CD14-positive monocyte (primary cell): ENCODE measurements around the gene ANKRD53. TPM values are rescaled to one million over a fixed set of nuclear protein-coding genes. Genes with fewer than 3 reads are reported as not detected.
A peak's percentile ranks its signal among the peaks of the same experiment; 100 is the strongest.

Experiments used
- DNase-seq, 3 donors: peaks; one replicate each; pipeline ENCODE4 v3.0.0-alpha.2; 2011 to 2022
- H2AFZ ChIP-seq: 2 replicates; pipeline ENCODE4 v1.6.0; 2012; ENCODE audit warnings: mild to moderate bottlenecking, low read depth, low read length, inconsistent platforms; ENCODE audit not compliant: insufficient read depth, poor library complexity, severe bottlenecking
- H3K27ac ChIP-seq, 2 donors: 1 replicate in 1 of 2; 2 replicates in 1 of 2; pipeline ENCODE4 v1.5.1; 2012 to 2013; ENCODE audit warnings: low read length in 2 of 2, control low read depth in 1 of 2, inconsistent platforms in 1 of 2, low read depth in 1 of 2, mild to moderate bottlenecking in 1 of 2
- H3K27me3 ChIP-seq, 2 donors: one replicate each; pipeline versions ENCODE4 v1.6.0 to v1.6.1; 2011 to 2013; ENCODE audit warnings: low read length in 2 of 2; ENCODE audit not compliant: control insufficient read depth in 2 of 2, insufficient read depth in 2 of 2
- H3K36me3 ChIP-seq, 2 donors: replicated peaks in 1 of 2; 1 replicate in 1 of 2; 2 replicates in 1 of 2; pipeline versions ENCODE4 v1.5.1 to v1.6.1; 2012 to 2013; ENCODE audit warnings: low read length in 2 of 2, control low read depth in 1 of 2, inconsistent platforms in 1 of 2, mild to moderate bottlenecking in 1 of 2; ENCODE audit not compliant: insufficient read depth in 2 of 2, control insufficient read depth in 1 of 2
- H3K4me1 ChIP-seq, 2 donors: 1 replicate in 1 of 2; 2 replicates in 1 of 2; pipeline versions ENCODE4 v1.5.1 to v1.6.1; 2012 to 2013; ENCODE audit warnings: low read length in 2 of 2, control low read depth in 1 of 2, inconsistent platforms in 1 of 2, mild to moderate bottlenecking in 1 of 2, moderate library complexity in 1 of 2; ENCODE audit not compliant: insufficient read depth in 2 of 2, control insufficient read depth in 1 of 2
- H3K4me2 ChIP-seq: replicated peaks from 2 replicates; pipeline ENCODE3; 2012; ENCODE audit warnings: low read length, moderate library complexity, mild to moderate bottlenecking; ENCODE audit not compliant: poor library complexity, severe bottlenecking; ENCODE audit errors: extremely low read depth
- H3K4me3 ChIP-seq, 3 experiments: fragments of 200-600 bp in 1 of 3; sonication (generic) in 1 of 3; replicated peaks in 1 of 3; 1 replicate in 2 of 3; 2 replicates in 1 of 3; pipeline ENCODE4 v1.5.1; 2011 to 2013; ENCODE audit warnings: low read length in 3 of 3, mild to moderate bottlenecking in 3 of 3, control low read depth in 2 of 3, low read depth in 2 of 3, inconsistent platforms in 1 of 3, moderate library complexity in 1 of 3
- H3K79me2 ChIP-seq: 2 replicates; pipeline ENCODE4 v1.6.0; 2012; ENCODE audit warnings: mild to moderate bottlenecking, control low read depth, inconsistent platforms, low read length, moderate library complexity; ENCODE audit not compliant: insufficient read depth
- H3K9ac ChIP-seq: 2 replicates; pipeline ENCODE4 v1.6.0; 2017; ENCODE audit warnings: low read length, mild to moderate bottlenecking; ENCODE audit not compliant: insufficient read depth, poor library complexity, severe bottlenecking
- H3K9me3 ChIP-seq, 2 donors: replicated peaks in 1 of 2; 1 replicate in 1 of 2; 2 replicates in 1 of 2; pipeline versions ENCODE4 v1.5.1 to v1.6.1; 2012 to 2013; ENCODE audit warnings: low read length in 2 of 2, control low read depth in 1 of 2; ENCODE audit not compliant: control insufficient read depth in 1 of 2, insufficient read depth in 1 of 2
- H4K20me1 ChIP-seq: 2 replicates; pipeline ENCODE4 v1.6.0; 2012; ENCODE audit warnings: mild to moderate bottlenecking, low read length, control low read depth, moderate library complexity; ENCODE audit not compliant: insufficient read depth
- H3K27ac Mint-ChIP-seq, 7 donors: one replicate each; pipeline ENCODE4 v1.8.0; 2020; ENCODE audit warnings: mild to moderate bottlenecking in 7 of 7, mixed read lengths in 7 of 7, moderate library complexity in 6 of 7, inconsistent platforms in 2 of 7
- H3K27me3 Mint-ChIP-seq, 3 donors: one replicate each; pipeline ENCODE4 v1.8.0; 2021 to 2022; ENCODE audit warnings: low read depth in 3 of 3, mild to moderate bottlenecking in 3 of 3, mixed read lengths in 3 of 3, moderate library complexity in 3 of 3, inconsistent platforms in 1 of 3
- H3K36me3 Mint-ChIP-seq, 2 donors: one replicate each; pipeline ENCODE4 v1.8.0; 2020; ENCODE audit warnings: mixed read lengths in 2 of 2, inconsistent platforms in 1 of 2, mild to moderate bottlenecking in 1 of 2
- H3K4me1 Mint-ChIP-seq: one replicate; pipeline ENCODE4 v1.8.0; 2020; ENCODE audit warnings: mild to moderate bottlenecking, mixed read lengths
- H3K4me3 Mint-ChIP-seq, 2 donors: one replicate each; pipeline ENCODE4 v1.8.0; 2020; ENCODE audit warnings: mild to moderate bottlenecking in 2 of 2, mixed read lengths in 2 of 2, moderate library complexity in 1 of 2
- H3K9me3 Mint-ChIP-seq, 7 donors: one replicate each; pipeline ENCODE4 v1.8.0; 2020 to 2022; ENCODE audit warnings: mixed read lengths in 7 of 7, mild to moderate bottlenecking in 6 of 7, moderate library complexity in 6 of 7, inconsistent platforms in 2 of 7
- CTCF ChIP-seq: fragments of 200-600 bp; IDR thresholded peaks from one replicate; pipeline ENCODE4 v1.8.0; 2022; ENCODE audit warnings: antibody characterized with exemption, mild to moderate bottlenecking
- WGBS: methylation state at CpG from one replicate; pipeline ENCODE4 v1.1.5; 2013; ENCODE audit warnings: missing lambda C conversion rate; ENCODE audit not compliant: insufficient coverage; 5-methylcytosine and 5-hydroxymethylcytosine counted together
- intact Hi-C, 2 donors: fragments of 100-400 bp; cut with micrococcal nuclease; formaldehyde crosslinking; loops; one replicate each; pipeline versions ENCODE4 v1.15.0 to v1.15.1; 2023
- polyA plus RNA-seq, 3 donors: library from polyadenylated mRNA; depleted of rRNA in 1 of 3; unstranded in 2 of 3; stranded (reverse) in 1 of 3; fragments of 300-500 nt in 2 of 3; fragments of >200 nt in 1 of 3; fragmentation: Illumina TruSeq in 2 of 3; gene quantifications; 1 replicate in 2 of 3; 2 replicates in 1 of 3; pipeline ENCODE4 v1.2.3, GENCODE V29; 2012 to 2021

ANKRD53 gene
- polyA plus RNA-seq, 3 donors = 0.12 TPM; not detected in 2

GRCh38 chr2:70991742-70992141 lies 13.3 kb downstream of the ANKRD53 start:
- H3K4me3 ChIP-seq = no peak overlapping the region
- no peak overlapping the region for H3K27ac ChIP-seq
- no peak for DNase-seq
- no peaks in the 10 kb centered on the region for H3K9me3 ChIP-seq
- H2AFZ ChIP-seq = no peak overlapping the region
- intact Hi-C loops = no loop called here
- H3K4me1 Mint-ChIP-seq = peaks cover 29% of the 10 kb centered on the region
- peaks cover 37% of the 10 kb centered on the region for H3K79me2 ChIP-seq
- no peak overlapping the region for H3K4me2 ChIP-seq
- H3K27ac Mint-ChIP-seq = peak overlapping the region in 3 of 7 donors; percentile 10 to 69 (median 63)
- H3K4me1 ChIP-seq = peaks cover 24 to 30% of the 10 kb centered on the region in 2 donors
- H3K36me3 Mint-ChIP-seq = peaks cover 52 to 61% of the 10 kb centered on the region in 2 donors
- peaks cover 51 to 61% of the 10 kb centered on the region in 2 donors for H3K36me3 ChIP-seq
- H4K20me1 ChIP-seq = peaks cover 39% of the 10 kb centered on the region
- no peak overlapping the region for H3K4me3 Mint-ChIP-seq
- H3K9ac ChIP-seq = no peak overlapping the region
- 97% methylated on average over 7 of the region's 9 CpGs for WGBS
- peaks cover 0 to 2% (median 0%) of the 10 kb centered on the region in 3 donors for H3K27me3 Mint-ChIP-seq
- no peaks in the 10 kb centered on the region for H3K9me3 Mint-ChIP-seq
- TF ChIP-seq CTCF = no peak
- no peaks in the 10 kb centered on the region for H3K27me3 ChIP-seq

GRCh38 chr2:70992945-70993853 lies 14.8 kb downstream of the ANKRD53 start:
- Histone ChIP-seq H2AFZ (no peak overlapping the region), H3K4me2 (peak overlapping the region; percentile 96), H4K20me1 (peaks cover 37% of the 10 kb centered on the region), H3K4me3 (peak overlapping the region in 2 of 3 experiments; percentile 79 to 93), H3K27me3 (no peaks in the 10 kb centered on the region), H3K4me1 (peaks cover 24 to 30% of the 10 kb centered on the region in 2 donors), H3K9me3 (no peaks in the 10 kb centered on the region), H3K27ac (peak overlapping the region in 1 of 2 donors; percentile 84), H3K79me2 (peaks cover 37% of the 10 kb centered on the region), H3K36me3 (peaks cover 37 to 47% of the 10 kb centered on the region in 2 donors), H3K9ac (peak overlapping the region; percentile 89)
- peaks cover 0 to 2% (median 0%) of the 10 kb centered on the region in 3 donors for H3K27me3 Mint-ChIP-seq
- H3K4me3 Mint-ChIP-seq = peak overlapping the region; percentile 94 to 100
- no peaks in the 10 kb centered on the region for H3K9me3 Mint-ChIP-seq
- TF ChIP-seq CTCF = no peak
- peak overlapping the region in 5 of 7 donors; percentile 84 to 92 (median 88) for H3K27ac Mint-ChIP-seq
- H3K36me3 Mint-ChIP-seq = peaks cover 38 to 46% of the 10 kb centered on the region in 2 donors
- peaks cover 29% of the 10 kb centered on the region for H3K4me1 Mint-ChIP-seq
- DNase-seq = no peak
- WGBS = 96% methylated on average over 8 of the region's 12 CpGs
- intact Hi-C loops = no loop called here
